ENCODE results near the gene FZD8. TPM values are rescaled to one million over a fixed set of nuclear protein-coding genes. Genes with fewer than 3 reads are reported as not detected.
A peak's percentile ranks its signal among the peaks of the same experiment; 100 is the strongest.

Gene FZD8
- polyA plus RNA-seq, 3 donors: 0.04 to 0.24 TPM; not detected in 1

DNA sequence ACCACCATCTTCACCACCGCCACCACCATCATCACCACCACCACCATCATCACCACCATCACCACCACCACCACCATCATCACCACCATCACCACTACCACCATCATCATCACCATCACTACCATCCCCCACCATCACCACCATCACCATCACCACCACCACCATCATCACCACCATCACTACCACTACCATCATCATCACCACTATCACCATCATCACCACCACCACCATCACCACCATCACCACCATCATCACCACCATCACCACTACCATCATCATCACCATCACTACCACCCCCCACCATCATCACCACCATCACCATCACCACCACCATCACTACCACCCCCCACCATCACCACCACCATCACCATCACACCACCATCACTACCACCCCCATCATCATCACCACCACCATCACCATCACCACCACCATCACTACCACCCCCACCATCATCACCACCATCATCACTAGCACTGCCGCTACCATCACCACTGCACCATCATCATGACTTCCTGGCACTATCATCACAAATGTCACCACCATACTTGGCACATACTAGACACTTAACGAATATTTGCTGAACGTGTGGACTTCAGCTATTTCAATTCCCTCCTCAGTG is 25.3 kb upstream of the FZD8 start:
- Histone ChIP-seq H3K9me3 (replicated peaks in 1 of 2; ENCODE audit: control insufficient read depth in 1 of 2, insufficient read depth in 1 of 2, low read length in 2 of 2) (peaks cover 15 to 19% of the 10 kb centered on the region in 2 donors), H3K4me2 (replicated peaks; ENCODE audit: extremely low read depth, low read length, poor library complexity, severe bottlenecking) (no peak overlapping the region), H3K4me3 (replicated peaks in 1 of 3; ENCODE audit: low read depth in 2 of 3, low read length in 3 of 3) (no peak overlapping the region), H3K79me2 (ENCODE audit: insufficient read depth, low read length) (no peaks in the 10 kb centered on the region), H3K27me3 (ENCODE audit: control insufficient read depth in 2 of 2, insufficient read depth in 2 of 2, low read length in 2 of 2) (no peaks in the 10 kb centered on the region), H2AFZ (ENCODE audit: insufficient read depth, low read depth, low read length, poor library complexity, severe bottlenecking) (no peak overlapping the region), H4K20me1 (ENCODE audit: insufficient read depth, low read length) (no peaks in the 10 kb centered on the region), H3K9ac (ENCODE audit: insufficient read depth, low read length, poor library complexity, severe bottlenecking) (no peak overlapping the region), H3K36me3 (replicated peaks in 1 of 2; ENCODE audit: control insufficient read depth in 1 of 2, insufficient read depth in 2 of 2, low read length in 2 of 2) (no peaks in the 10 kb centered on the region), H3K4me1 (ENCODE audit: control insufficient read depth in 1 of 2, insufficient read depth in 2 of 2, low read length in 2 of 2) (no peaks in the 10 kb centered on the region), H3K27ac (ENCODE audit: low read depth in 1 of 2, low read length in 2 of 2) (no peak overlapping the region)
- Mint-ChIP-seq H3K4me1 (no peaks in the 10 kb centered on the region), H3K4me3 (no peak overlapping the region), H3K27ac (peak overlapping the region in 1 of 7 donors; percentile 1), H3K36me3 (no peaks in the 10 kb centered on the region), H3K27me3 (ENCODE audit: low read depth in 3 of 3) (peaks cover 2 to 4% (median 2%) of the 10 kb centered on the region in 3 donors), H3K9me3 (peaks cover 9 to 26% (median 13%) of the 10 kb centered on the region in 7 donors)
- TF ChIP-seq, protein P1, sequence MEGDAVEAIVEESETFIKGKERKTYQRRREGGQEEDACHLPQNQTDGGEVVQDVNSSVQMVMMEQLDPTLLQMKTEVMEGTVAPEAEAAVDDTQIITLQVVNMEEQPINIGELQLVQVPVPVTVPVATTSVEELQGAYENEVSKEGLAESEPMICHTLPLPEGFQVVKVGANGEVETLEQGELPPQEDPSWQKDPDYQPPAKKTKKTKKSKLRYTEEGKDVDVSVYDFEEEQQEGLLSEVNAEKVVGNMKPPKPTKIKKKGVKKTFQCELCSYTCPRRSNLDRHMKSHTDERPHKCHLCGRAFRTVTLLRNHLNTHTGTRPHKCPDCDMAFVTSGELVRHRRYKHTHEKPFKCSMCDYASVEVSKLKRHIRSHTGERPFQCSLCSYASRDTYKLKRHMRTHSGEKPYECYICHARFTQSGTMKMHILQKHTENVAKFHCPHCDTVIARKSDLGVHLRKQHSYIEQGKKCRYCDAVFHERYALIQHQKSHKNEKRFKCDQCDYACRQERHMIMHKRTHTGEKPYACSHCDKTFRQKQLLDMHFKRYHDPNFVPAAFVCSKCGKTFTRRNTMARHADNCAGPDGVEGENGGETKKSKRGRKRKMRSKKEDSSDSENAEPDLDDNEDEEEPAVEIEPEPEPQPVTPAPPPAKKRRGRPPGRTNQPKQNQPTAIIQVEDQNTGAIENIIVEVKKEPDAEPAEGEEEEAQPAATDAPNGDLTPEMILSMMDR (IDR thresholded peaks at IDR 0.05): no peak
- intact Hi-C loops (cut with micrococcal nuclease): no loop called here
- DNase-seq: no peak
- 84% methylated on average over 4 of the region's 4 CpGs for WGBS (ENCODE audit: insufficient coverage)

DNA sequence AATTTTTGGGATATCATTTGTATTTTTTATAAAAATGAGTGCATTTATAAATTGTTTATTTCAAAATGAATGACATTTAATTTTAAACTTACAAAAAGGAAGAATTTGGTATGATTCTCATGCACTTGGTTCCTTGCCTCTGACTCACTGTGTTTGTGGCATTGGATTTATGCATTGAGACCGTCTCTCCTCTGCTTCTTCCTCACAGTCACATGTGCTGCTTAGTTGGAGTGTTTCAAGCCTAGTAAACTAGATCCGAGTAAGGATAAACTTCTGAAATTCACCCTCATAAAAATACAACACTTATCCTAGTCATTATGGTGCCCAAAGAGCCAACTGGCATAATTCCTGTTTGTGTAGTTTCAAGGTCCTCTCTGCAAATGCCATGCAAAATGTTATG is 19.1 kb upstream of the FZD8 start:
- Mint-ChIP-seq H3K27me3 (ENCODE audit: low read depth in 3 of 3) (peaks cover 2 to 6% (median 5%) of the 10 kb centered on the region in 3 donors), H3K36me3 (no peaks in the 10 kb centered on the region), H3K27ac (no peak overlapping the region), H3K4me1 (no peaks in the 10 kb centered on the region), H3K4me3 (no peak overlapping the region), H3K9me3 (peaks cover 5 to 15% (median 8%) of the 10 kb centered on the region in 7 donors)
- Histone ChIP-seq H3K9me3 (replicated peaks in 1 of 2; ENCODE audit: control insufficient read depth in 1 of 2, insufficient read depth in 1 of 2, low read length in 2 of 2) (peaks cover 6 to 8% of the 10 kb centered on the region in 2 donors), H3K4me1 (ENCODE audit: control insufficient read depth in 1 of 2, insufficient read depth in 2 of 2, low read length in 2 of 2) (no peaks in the 10 kb centered on the region), H3K27me3 (ENCODE audit: control insufficient read depth in 2 of 2, insufficient read depth in 2 of 2, low read length in 2 of 2) (no peaks in the 10 kb centered on the region), H4K20me1 (ENCODE audit: insufficient read depth, low read length) (no peaks in the 10 kb centered on the region), H3K4me2 (replicated peaks; ENCODE audit: extremely low read depth, low read length, poor library complexity, severe bottlenecking) (no peak overlapping the region), H3K36me3 (replicated peaks in 1 of 2; ENCODE audit: control insufficient read depth in 1 of 2, insufficient read depth in 2 of 2, low read length in 2 of 2) (no peaks in the 10 kb centered on the region), H3K27ac (ENCODE audit: low read depth in 1 of 2, low read length in 2 of 2) (no peak overlapping the region), H3K79me2 (ENCODE audit: insufficient read depth, low read length) (no peaks in the 10 kb centered on the region), H2AFZ (ENCODE audit: insufficient read depth, low read depth, low read length, poor library complexity, severe bottlenecking) (no peak overlapping the region), H3K4me3 (replicated peaks in 1 of 3; ENCODE audit: low read depth in 2 of 3, low read length in 3 of 3) (no peak overlapping the region), H3K9ac (ENCODE audit: insufficient read depth, low read length, poor library complexity, severe bottlenecking) (no peak overlapping the region)
- intact Hi-C loops (cut with micrococcal nuclease): no loop called here
- no peak for DNase-seq
- no CpG with 5 or more reads among the region's 2 CpGs for WGBS (ENCODE audit: insufficient coverage)
- TF ChIP-seq, protein P1 (IDR thresholded peaks at IDR 0.05): no peak
